ENCODE measurements around the gene TXNDC2.

TXNDC2 gene

DNA sequence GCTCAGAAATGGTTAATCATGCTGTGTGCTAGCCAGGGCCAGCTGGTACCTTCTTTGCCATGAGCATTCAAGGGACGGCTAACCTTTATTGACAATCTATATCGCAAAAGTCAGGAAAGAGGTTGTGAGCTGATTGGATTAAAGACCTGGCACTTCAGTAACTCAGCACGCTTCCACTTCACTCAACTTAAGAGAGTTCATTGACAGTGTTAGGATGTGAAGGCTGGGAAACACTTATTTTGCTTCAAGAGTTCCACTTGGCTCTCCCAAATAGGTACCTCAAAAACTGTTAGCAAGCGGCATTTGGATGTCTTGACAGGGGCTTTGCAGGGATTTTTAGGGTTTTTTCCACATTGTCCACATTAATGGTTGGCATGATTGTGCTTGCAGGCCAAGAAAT is 25.1 kb upstream of the TXNDC2 start:
- DNase-seq (ENCODE audit: low spot score) = no peak

DNA sequence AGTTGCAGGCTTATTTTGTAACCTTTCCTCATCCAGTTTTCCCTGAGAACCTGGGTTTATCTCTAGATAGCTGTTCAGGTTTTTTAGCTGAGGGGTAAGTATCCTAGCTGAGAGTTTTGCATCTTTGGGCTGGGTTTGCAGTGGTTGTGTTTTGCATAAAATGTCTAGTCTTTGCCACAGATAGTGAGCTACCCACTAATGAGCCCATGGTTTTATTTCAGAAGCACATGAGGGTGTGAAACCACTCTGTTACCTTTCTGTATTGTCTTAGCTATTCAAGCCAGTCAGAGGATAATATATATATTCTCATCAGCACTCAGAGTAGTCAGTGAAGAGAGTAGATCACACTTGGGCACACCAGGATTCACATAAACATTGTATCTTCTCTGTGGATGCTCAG is 24.6 kb upstream of the TXNDC2 start:
- no peak for DNase-seq (ENCODE audit: low spot score)

DNA sequence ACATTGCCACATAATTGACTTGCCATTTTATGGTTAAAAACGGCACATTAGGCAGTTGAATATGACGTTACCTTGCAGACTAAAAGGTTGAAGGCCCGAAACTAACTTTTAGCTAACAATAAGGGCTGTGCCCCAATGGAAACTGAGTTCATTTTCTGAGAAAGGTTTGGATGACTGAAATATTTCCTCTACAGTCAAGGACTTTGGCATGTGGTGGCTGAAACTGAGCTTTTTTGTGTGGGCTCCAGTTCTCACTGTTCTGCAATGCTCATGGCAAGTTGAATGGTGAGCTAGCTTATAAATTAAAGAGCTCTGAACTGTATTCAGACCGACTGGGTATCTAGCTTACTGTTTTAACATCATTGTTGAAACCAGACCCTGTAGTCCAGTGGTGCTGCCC is 23.8 kb upstream of the TXNDC2 start:
- DNase-seq (ENCODE audit: low spot score) = no peak

GRCh38 chr18:9862686-9863085 is 23.1 kb upstream of the TXNDC2 start:
- no peak for DNase-seq (ENCODE audit: low spot score)

DNA sequence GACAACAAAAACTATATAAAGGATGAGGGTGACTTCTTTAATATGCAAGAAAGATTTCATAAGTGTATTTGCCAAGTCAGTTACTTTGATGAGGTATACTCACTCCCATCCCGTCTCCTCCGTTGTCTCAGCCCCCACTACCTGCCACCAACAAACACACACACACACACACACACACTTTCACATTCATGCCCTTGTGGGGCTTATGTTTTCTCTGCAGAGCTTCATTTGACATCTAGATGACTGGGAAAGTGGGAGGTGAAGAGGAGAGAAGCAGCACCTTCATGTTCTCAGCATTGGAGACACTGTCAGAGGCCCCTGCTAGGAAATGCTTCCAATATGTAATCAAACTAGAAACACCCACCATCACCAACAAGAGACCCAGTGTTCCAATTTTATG is 22.5 kb upstream of the TXNDC2 start:
- no peak for DNase-seq (ENCODE audit: low spot score)

DNA sequence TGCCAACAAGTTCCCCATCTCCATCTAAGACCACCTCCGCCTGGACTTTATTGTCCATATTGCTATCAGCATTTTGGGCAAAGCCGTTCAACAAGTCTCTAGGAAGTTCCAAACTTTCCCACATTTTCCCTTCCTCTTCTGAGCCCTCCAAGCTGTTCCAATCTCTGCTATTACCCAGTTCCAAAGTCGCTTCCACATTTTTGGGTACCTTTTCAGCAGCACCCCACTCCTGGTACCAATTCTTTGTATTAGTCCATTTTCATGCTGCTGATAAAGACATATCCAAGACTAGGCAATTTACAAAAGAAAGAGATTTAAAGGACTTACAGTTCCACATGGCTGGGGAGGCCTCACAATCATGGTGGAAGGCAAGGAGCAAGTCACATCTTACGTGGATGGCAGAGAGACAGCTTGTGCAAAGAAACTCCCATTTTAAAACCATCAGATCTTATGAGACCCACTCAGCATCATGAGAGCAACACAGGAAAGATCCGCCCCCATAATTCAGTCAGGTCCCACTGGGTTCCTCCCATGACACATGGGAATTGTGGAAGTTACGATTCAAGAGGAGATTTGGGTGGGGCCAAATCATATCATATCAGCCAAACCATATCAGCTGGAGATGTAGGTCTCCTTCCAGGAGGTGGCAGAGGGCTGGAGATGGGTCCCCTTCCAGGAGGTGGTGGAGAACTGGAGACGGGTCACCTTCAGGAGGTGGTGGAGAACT is 19.8 kb upstream of the TXNDC2 start:
- DNase-seq (ENCODE audit: low spot score) = no peak

DNA sequence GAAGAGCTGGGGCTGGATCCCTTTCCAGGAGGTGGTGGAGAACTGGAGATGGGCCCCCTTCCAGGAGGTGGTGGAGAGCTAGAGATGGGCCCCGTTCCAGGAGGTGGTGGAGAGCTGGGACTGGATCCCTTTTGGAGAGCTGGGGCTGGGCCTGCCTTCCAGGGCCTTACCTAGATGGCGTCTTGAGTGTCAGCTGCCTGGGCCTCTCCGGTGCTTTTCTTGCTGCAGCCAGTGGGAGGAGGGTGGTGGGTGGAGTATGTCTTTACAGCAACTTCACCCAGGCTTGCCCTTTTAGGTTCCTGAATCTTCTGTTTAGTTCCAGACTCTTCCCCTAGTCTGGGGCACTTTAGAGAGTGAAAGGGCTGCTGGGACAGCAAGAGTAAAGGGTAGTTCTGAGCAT is 19.1 kb upstream of the TXNDC2 start:
- DNase-seq (ENCODE audit: low spot score) = no peak

- no peak for DNase-seq (ENCODE audit: low spot score)
Observed at GRCh38 chr18:9867071-9867594, 18.6 kb upstream of the TXNDC2 start.

DNA sequence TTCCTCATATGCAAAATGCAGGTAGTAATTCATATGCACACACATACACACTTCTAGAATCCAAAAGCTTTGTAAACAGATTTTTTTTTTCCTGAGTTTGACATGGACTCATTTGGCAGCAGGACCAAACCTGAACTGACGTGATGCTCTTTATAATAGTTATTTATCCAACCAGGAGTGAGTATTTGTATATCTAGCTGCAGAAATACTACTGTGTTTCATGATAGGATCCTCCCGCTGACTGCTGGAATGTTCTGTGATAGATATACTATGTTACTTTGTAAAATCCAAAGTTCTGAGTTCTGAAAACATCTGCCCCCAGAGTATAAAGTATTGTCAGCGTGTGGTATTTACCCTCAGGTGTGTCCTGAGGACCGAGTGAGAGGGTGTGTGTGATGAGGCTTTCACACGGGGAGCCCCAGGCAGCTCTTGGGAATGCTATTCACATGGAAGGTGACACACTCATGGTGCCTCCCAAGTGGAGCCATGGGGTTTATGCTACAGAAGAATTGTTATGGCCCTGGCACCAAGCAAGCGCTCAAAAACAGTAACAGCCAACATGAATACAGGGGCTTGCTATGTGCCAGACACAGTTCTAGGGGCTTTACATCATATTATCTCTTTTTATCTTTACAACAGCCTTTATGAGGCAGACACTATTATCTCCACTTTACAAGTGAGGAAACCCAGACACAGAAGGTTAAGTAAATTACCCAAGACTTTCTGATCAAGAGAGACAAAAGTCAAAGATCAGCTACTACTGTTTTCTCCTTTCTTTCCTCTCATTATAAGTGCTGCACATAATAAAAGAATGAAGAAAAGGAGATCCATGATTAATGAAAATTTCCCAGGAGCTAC is 16.7 kb upstream of the TXNDC2 start:
- DNase-seq (ENCODE audit: low spot score) = peak; percentile 19

DNA sequence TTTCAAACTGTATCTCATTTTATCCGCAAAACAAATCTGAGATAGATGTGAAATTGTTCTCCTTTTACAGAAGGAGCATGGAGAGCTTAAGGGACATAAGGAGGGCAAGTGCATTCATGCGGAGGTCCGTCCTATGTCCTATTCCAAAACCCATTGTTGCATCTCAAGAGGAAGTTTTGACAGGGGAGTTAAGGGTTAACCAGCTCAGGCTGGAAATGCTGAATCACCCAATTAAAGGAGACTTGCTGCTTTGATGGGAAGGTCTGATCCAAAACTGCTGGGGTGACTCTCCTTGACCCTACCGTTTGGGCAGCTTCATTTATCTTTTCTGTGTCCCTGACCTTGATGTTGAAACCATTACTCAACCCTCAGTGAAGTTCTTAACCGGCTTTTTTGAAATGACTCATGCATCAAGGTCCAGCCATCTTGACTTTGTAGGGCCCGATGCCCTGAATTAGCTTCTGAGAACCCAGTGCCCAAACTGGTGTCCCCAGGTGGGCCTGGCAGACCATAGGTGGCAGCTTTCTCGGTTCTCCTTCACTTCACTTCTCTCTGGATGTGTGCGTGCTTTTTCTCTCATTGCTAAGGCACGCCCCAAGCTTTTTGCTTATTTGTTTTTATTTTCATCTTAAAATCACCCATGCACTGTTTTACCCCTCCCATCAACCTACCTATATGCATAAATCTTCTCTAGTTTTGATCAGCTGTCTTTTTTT is 15.9 kb upstream of the TXNDC2 start:
- DNase-seq (ENCODE audit: low spot score) = peak; percentile 55

DNA sequence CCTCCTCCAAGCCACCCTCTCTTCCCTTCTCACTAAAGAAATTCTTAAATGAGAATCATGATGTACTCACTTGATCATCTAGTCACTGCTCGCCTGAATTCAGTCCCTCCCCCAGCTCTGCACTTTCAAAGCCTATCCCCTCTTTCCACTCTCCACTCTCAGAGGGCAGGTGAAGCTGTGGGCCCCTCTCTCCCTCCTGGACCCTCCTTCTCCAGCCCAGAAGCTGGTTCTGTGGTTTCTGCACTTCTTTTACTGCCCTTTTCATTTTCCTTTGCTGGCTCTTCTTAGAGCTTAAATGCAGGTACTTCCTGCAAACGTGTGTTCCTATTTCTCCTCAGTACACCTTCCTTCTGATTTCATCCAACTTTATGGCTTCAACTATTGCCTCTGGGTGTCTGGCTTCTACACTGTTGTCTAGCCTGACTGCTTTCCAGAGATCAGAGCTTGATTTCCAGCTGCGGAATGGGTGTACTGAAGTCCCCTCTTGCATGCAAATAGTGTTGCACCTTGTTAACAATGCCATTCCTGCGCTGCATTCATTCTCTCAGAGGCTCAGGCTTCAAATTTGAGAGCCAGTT is 15.3 kb upstream of the TXNDC2 start:
- DNase-seq (ENCODE audit: low spot score) = no peak

GRCh38 chr18:9871244-9871746 is 14.5 kb upstream of the TXNDC2 start:
- DNase-seq (ENCODE audit: low spot score) = no peak

DNA sequence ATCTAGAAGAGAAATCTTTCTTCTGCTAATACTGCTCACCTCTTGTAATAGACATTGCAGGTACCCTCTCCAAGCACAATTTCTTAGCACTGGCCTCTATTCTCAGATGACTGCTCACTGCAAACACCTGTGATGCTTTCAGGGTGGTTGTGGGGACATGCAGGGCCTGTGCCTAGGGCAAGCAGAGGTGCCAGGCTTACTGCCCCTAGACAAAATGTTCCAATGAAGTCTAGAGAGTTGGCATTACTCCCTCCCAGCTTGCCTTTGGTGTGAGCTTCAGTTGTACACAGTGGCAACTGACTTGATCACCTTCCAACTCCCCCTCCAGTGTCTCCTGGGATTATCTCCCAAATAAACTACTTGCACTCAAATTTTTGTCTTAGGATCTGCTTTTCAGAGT is 12.9 kb upstream of the TXNDC2 start:
- no peak for DNase-seq (ENCODE audit: low spot score)

- DNase-seq (ENCODE audit: low spot score) = no peak
Observed at GRCh38 chr18:9874728-9875127, 11.0 kb upstream of the TXNDC2 start.

GRCh38 chr18:9876212-9876866 is 9.4 kb upstream of the TXNDC2 start:
- no peak for DNase-seq (ENCODE audit: low spot score)

DNA sequence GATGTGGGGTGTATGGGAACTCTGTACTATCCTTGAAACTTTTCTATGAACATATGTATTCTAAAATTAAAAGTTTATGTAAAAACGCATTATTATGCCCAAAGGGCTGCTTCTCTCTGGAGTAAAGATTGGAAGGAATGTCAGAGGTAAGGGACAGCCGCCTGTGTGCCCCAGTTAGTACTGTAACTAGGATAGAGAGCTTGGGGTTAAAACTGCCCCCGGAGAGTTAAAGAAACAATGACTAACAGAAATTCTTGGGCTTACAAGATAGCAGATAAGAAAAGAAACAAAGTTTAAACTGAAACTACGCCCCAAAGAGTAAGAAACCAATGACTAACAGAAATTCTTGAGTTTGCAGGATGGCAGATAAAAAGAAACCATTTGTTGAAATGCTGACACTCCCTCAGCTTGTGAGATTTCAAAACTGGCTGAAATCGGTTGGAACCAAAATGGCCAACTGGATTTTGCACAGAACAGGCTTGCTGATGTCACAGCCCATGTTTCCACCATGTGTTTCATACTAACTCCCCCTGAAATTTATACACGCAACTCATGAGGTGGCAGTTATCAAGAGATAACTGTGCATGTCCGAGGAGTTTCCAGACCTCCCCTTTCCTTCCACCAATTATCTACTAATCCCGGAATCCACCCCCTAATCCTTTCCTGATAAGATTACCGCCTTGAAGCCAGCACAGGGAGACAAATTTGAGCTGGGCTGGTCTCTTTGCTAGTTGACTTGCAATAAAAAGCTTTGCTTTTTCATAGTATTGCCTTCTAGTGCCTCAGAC is 8.7 kb upstream of the TXNDC2 start:
- DNase-seq (ENCODE audit: low spot score) = no peak

- DNase-seq (ENCODE audit: low spot score) = no peak
Observed at GRCh38 chr18:9877655-9878014, 8.1 kb upstream of the TXNDC2 start.

DNA sequence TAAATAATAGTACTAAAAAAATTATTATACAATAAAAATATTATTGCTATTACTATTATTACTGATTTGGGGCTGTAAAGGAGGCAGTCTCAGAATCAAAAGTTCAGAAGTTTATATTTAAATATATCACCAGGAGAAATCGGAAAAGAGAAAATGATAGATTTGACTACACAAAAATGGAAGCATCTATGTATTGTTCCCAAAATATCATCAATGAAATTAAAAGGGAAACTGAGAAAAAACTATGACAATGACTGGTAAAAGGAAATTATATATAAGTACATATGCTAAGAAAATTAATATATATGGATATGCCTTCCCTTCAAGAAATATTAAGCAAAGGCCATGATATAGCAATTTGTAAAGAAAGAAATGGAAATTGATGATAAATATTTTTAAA is 7.7 kb upstream of the TXNDC2 start:
- DNase-seq (ENCODE audit: low spot score) = no peak

GRCh38 chr18:9878783-9879242 is 7.0 kb upstream of the TXNDC2 start:
- DNase-seq (ENCODE audit: low spot score) = no peak

DNA sequence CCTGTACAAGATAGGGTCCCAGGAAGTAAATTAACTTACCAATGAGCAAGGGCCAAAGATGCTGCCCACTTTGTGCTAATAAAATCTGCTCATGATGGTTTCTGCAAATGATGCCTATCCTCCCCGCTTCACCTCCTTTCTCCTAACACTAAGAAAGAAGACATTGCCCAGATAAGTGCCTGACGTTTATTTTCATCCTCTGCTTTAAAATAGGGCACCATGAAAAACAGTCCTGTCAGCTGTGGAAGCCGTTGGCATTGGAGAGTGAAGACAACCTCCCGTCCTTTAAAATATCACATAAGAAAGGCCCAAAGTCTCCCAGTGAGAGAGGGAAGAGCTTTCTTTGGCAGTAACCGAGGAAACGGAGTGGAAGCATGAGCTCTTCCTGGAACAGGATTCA is 1.7 kb upstream of the TXNDC2 start:
- no peak for DNase-seq (ENCODE audit: low spot score)

All from iPS-NIHi11 (cell line).